GM19438 (cell line): ENCODE data around the gene LRRD1.
"Not testable (repeated sequence)": the region's sequence is repeated elsewhere in the genome, so short reads cannot be mapped to it uniquely, and the experiment has no call there.

ENCODE experiments used
- ATAC-seq: cut with Tn5 transposase; IDR thresholded peaks from one replicate; pipeline ENCODE4 v1.9.1; 2021; ENCODE audit warnings: low read depth; ENCODE audit not compliant: unreplicated experiment

Gene LRRD1

DNA sequence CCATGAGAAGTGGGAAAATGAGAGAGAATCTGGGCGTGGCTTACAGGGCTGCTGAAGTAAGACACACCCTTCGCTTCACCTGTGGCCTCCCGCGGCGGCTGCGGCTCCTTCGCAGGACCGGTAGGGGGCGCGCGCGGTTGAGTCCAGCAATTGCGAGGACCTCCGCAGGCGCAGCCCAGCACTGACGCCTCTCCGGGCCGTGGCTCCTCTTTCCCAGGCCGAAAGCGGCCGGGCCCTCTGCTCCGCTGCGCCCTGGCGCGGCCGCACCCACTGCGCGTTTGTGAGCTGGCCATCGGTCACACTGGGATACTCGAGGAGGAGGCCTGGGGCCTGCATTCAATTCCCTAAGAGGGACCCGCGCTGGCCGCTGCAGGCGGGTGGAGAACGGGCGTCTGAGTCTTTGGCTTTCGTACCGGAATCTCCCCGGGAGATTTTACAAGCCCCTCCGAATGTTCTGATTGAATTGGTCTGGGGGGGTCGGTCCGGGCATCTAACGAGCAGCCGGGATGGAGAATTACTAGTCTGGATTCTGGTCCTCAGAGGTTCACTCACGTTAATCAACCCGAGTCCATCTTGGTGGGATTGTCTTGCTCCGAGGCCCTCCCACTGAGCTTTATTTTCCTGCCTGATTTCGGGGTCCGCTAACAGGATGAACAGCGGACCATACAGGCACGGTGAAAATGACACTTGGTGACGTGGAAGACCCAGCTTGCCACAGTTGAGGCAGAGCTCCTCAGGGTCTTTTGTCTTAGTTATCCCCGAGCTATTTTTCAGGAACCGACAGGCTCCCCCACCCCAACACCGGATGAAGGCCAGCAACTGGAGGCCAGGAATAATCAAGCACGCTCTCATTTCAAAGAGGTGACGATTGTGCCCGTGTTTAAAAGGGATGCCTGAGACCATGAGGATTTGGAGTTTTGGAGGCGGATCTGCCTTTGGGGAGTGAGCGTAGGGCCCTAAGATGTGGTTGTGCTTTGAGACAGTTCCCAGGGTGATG lies at the start of gene LRRD1:
Gene LRRD1, minus strand, starts transcription at position 215 of the 997 bp plus-strand sequence. CDS start 13,940 bp downstream, outside the sequence.
- peak; percentile 100 for ATAC-seq

DNA sequence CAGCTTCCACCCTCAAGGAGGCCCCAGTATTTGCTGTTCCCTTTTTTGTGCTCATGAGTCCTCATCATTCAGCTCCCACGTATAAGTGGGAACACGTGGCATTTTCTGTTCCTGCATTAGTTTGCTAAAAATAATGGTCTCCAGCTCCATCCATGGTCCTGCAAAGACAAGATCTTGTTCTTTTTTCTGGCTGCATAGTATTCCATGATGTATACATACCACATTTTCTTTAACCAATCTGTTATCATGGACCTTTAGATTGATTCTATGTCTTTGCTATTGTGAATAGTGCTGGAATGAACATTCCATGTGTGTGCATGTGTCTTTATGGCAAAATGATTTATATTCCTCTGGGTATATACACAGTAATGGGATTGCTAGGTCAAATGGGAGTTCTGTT lies 49.8 kb upstream of the LRRD1 start:
- ATAC-seq = no peak

DNA sequence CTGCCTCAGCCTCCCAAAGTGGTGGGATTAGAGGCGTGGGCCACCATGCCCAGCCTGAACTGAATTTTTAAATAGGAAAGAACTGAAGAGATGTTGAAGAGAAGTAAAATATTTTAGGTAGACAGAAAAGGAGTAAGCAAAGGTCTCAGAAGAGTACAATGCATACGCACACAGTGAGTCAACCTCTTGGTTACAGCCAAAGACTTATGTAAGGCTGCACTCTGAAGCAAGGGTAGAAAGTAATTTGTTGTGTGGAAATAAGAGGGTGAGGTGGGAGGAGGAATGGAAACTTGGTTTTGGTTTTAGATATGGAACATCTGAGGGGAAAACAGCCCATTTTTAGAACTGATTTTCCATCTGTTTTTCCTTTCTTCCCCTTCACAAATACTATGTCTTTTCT lies 49.2 kb upstream of the LRRD1 start:
- ATAC-seq = no peak

DNA sequence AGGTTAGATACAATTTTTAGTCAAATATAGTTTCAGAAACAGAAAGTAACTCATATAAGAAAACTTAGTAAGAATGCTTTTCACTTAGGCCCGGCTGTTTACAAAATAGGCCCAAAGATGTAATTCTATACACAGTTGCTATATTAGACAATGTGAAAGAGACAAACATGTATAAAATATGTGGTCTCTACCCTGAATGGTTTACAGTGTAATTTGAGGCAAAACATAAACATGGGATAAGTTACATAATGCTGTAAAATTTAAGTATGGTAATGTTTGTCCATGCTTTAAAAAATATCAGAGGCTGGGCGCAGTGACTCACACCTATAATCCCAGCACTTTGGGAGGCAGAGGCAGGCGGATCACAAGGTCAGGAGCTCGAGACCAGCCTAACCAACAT lies 48.0 kb upstream of the LRRD1 start:
- ATAC-seq = no peak

DNA sequence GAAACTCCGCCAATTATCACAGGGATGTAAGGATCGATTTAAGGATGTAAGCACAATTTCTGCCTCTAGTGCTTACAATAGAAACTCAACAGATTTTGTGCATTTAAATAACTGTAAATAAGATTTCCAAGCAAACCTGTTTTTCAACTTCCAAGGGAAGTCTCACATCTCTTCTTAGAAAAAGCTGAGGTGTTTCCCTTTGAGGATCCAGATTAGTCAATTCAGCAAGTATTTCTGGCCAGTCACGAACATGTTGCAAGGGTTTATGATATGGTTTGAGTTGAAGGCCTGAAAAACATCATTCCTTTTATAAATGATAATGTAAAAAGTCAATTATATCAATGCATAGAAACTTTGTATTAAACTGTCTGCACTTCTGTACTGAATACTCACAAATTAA lies 42.8 kb upstream of the LRRD1 start:
- ATAC-seq = no peak

DNA sequence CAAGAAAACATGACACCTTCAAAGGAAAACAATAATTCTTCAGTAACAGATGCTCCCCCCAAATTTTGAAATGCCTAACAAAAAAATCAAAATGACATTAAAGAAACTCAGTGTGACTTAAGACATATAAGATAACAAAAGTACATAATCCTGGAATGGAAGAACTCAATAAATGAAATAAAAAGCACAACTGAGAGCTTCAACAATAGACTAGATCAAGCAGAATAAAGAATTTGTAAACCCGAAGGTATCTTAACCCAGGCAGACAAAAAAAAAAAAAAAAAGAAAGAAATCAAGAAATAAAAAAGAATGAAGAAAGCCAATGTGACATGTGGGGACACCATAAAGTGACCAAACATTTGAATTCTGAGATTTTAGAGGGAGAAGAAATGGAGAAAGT lies 27.7 kb upstream of the LRRD1 start:
- ATAC-seq = no peak

DNA sequence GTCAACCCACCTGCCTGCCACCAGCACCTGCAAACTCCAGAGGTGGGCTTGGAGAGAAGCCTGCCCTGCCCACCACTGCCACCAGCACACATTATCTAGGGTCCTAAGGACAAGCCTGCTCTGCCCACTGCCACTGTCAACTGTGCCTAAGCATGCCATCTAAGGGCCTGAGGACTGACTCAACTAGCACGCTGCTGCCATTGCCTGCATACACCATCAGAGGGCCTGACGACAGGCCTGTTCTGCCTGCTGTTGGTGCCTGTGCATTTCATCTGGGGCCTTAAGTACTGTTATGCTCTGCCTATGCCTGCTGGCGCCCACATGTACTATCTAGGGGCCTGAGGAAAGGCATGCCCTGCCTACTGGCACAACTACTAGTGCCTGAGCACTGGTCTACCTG lies 27.0 kb upstream of the LRRD1 start:
- no peak for ATAC-seq

DNA sequence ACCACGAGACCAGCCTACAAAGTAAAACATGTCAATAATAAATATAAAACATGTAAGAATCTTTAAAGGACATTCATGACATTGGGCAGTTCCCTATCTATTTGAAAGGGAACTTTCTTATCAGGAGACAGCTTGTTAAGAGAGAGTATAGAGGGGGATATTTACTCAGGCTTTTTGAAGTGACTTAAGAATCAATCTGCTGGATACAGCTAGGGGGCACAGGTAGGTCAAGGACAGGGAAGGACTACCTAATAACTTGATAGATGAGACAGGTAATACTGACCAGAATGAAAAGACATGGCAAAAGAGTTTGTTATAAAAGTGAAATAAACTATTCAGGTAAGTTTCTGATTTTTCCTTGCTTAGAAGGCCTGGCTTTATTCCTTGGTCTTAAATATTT lies 21.8 kb upstream of the LRRD1 start:
- ATAC-seq = no peak

DNA sequence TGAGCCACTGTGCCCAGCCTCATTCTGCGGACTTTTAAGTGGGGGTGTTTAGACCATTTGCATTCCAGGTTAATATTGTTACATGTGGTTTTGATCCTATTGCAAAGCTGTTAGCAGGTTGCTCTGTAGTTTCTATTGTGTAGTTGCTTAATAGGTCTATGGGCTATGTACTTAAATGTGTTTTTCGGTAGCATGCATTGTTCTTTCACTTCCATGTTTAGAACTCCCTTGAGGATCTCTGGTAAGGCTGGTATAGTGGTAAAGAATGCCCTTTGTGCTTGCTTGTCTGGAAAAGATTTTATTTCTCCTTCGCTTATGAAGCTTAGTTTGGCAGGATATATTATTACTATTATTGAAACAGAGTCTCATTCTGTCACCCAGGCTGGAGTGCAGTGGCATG lies 13.4 kb upstream of the LRRD1 start:
- no peak for ATAC-seq

DNA sequence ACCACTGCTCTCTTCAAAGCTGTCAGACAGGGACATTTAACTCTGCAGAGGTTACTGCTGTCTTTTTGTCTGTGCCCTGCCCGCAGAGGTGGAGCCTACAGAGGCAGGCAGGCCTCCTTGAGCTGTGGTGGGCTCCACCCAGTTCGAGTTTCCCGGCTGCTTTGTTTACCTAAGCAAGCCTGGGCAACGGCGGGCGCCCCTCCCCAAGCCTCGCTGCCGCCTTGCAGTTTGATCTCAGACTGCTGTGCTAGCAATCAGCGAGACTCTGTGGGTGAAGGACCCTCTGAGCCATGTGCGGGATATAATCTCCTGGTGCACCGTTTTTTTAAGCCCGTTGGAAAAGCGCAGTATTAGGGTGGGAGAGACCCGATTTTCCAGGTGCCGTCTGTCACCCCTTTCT lies 10.3 kb upstream of the LRRD1 start:
- not testable (repeated sequence) for ATAC-seq

DNA sequence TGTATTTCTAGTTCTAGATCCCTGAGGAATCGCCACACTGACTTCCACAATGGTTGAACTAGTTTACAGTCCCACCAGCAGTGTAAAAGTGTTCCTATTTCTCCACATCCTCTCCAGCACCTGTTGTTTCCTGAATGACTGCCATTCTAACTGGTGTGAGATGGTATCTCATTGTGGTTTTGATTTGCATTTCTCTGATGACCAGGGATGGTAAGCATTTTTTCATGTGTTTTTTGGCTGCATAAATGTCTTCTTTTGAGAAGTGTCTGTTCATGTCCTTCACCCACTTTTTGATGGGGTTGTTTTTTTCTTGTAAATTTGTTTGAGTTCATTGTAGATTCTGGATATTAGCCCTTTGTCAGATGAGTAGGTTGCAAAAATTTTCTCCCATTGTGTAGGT lies 5.4 kb upstream of the LRRD1 start:
- not testable (repeated sequence) for ATAC-seq

DNA sequence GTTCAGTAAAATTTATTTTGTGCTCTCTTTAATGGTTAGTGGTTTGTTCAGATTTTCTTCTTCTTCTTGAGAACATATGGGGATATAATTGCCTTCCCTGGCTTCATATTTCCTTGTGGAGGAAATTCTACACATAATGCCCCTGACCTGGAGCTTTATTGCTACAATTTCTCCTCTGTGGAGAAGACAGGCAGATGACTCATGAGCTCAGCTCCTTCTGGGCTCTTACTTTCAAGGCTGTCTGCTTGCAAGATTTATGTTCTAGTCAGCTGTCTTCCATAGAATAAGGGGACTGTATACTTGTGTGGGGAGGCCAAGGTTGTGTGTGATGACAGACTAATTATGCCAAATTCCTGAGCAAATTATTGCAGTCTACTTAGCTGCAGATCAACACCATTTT lies 1.6 kb downstream of the LRRD1 start:
- ATAC-seq = no peak

DNA sequence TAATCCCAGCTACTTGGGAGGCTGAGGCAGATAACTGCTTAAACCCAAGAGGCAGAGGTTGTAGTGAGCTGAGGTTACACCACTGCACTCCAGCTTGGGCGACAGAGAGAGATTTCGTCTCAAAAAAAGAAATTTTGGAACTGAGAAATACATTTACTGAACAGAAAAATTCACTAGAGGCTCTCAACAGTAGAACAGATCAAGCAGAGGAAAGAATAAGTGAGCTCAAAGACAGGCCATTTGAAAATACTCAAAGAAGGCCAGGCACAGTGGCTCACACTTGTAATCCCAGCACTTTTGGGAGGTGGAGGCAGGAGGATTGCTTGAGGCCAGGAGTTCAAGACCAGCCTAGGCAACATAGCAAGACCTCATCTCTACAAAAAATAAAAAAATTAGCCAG lies 9.4 kb downstream of the LRRD1 start:
- not testable (repeated sequence) for ATAC-seq

DNA sequence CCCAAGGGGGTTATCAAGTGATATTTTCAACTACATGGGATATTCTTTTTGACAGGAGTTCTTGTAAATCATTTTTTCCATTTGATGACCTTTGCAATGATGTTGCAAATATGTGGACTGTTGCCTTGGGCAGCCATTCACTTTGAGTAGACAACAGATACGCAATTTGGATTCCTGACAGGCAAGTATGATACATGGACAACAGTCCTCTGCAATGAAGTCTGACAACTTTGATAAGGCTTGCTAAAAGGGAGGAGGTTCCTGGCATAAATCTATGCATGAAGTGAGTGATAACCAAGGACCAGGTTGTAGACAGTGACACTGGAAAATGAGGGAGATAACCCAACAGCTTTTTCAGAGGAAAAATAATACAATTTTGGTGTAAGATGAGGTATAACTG lies 17.7 kb downstream of the LRRD1 start:
- ATAC-seq = no peak

DNA sequence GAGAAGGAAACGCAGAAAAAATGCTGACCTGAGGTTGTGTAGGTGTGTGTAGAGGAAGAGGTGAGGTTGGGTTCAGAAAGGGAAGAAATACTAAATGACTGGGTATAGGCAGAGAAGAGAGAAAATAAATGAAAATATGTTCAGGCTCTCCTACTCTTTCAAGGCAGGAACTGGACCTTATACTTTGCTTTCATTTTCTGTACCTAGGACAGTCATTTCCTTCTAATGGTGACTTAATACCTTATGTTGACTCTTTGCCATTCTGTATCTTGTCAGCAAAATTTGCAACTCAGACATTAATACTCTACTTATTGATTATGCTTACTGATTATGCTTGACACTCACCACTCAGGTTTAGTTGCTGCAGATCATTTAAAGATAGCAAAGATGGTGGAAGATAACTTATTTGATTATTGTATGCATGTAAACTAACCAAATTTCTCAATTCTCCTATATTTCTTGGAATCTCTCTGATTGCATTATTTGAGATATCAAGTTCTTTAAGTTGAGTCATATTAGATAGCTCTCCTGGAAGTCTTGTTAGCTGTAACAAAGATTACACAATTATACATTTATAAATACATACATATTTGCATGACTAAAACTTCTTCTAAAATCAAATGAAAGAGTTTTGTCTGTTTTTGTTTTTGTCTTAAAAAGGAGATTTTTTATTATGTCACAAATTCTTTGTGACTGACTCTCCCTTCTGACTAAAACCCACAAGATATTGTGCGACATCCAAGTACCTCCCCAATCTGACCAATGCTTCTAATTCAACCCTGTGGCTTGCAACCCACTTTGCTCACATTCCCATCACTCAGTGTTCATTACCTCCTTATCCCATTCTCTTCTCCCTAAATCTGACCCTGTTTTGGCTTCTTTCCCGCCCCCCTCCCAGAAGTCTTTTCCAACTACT lies 20.0 kb downstream of the LRRD1 start:
- ATAC-seq = peak; percentile 81

DNA sequence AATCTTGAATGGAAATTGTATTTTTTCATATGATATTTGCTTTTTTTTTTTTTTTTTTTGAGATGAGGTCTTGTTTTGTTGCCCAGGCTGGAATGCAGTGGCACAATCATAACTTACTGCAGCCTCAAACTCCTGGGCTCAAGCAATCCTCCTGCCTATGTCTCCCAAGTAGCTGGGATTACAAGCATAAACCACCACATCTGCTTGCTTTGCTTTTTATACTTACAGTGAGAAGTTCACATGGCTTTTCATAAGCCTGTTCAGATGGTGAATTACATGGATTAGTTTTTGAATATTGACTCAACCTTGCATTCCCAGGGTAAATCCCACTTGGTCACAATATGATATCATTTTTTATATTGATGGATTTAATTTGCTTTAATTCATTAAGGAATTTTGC lies 22.0 kb downstream of the LRRD1 start:
- no peak for ATAC-seq

DNA sequence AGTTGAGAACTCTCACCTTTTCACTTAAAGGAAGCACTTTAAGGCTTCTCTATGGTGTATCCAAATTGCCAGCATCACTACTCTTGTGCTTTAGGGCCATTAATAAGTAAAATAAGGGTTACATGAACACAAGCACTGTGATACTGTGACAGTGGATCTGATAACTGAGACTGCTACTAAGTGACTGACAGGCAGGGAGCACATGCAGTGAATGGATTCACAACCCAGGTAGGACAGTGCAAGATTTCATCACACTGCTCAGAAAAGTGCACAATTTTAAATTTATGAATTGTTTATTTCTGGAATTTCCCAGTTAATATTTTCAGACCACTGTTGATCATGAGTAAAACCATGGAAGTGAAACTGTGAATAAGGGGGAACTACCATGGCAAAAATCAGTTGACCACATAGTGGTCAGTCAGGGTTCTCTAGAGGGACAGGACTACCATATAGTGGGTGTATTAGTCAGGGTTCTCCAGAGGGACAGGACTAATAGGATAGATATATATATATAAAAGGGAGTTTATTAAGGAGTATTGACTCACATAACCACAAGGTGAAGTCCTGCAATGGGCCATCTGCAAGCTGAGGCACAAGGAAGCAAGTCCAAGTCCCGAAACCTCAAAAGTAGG lies 23.7 kb downstream of the LRRD1 start:
- ATAC-seq = no peak

DNA sequence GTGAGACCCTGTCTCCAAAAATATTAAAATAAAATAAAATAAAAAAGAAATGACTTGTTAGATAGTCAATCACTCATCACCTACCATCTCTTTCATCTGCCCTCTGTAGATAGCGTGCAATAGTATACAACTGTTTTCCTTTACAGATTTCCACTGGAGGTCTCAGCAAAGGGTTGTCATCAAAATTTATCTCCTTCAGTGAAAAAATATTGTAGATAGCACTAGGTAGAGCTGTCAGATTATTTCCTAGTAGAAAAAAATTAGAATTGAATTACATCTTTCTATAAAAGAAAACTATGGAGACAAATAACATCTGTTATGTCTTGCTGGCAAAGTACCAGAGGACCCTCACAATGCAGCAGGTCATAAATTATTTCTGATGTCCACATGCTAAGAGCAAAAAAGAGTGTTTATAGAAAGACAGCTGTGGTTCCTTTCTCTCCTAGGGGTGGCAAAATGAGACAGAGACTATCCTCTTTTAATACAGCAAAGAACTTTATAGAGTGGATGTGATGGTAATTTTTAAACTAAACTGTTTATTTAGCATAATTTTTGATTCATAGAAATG lies 28.4 kb downstream of the LRRD1 start:
- no peak for ATAC-seq

DNA sequence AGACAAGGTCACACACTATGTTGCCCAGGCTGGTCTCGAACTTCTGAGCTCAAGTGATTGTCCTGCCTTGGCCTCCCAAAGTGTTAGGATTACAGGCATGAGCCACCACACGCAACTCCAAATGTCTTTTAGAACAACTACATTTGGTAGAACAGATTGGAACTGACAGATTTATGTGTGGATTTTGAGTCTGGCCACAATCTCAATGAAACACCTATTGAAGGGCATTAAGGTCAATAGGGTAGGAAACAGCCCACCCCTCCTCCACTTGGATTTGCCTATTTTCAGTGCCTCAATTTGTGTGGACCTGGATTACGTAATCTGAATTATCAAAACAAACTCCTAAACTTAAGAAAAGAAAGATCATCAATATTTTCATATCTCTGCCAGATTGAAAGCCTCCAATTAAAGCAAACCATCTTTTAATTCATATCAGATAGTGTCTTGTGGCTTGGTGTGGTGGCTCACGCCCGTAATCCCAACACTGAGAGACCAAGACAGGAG lies 29.2 kb downstream of the LRRD1 start:
- no peak for ATAC-seq

DNA sequence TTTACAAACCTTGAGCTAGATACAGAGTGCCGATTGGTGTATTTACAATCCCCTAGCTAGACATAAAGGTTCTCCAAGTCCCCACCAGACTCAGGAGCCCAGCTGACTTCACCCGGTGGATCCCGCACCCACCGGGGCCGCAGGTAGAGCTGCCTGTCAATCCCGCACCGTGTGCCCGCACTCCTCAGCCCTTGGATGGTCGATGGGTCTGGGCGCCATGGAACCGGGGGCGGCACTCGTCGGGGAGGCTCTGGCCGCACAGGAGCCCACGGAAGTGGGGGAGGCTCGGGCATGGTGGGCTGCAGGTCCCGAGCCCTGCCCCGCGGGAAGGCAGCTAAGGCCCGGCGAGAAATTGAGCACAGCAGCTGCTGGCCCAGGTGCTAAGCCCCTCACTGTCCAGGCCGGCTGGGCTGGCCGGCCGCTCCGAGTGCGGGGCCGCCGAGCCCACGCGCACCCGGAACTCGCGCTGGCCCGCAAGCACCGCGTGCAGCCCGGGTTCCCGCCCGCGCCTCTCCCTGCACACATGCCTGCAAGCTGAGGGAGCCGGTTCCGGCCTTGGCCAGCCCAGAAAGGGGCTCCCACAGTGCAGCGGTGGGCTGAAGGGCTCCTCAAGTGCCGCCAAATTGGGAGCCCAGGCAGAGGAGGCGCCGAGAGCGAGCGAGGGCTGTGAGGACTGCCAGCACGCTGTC lies 35.6 kb downstream of the LRRD1 start:
- ATAC-seq = not testable (repeated sequence)
